ENCODE measurements around the gene SLC49A4.

GRCh38 chr3:122777563-122777962 lies 17.3 kb upstream of the SLC49A4 start:
- no peak for TF ChIP-seq POLR2A (IDR thresholded peaks at IDR 0.05)
- TF ChIP-seq, protein P1, sequence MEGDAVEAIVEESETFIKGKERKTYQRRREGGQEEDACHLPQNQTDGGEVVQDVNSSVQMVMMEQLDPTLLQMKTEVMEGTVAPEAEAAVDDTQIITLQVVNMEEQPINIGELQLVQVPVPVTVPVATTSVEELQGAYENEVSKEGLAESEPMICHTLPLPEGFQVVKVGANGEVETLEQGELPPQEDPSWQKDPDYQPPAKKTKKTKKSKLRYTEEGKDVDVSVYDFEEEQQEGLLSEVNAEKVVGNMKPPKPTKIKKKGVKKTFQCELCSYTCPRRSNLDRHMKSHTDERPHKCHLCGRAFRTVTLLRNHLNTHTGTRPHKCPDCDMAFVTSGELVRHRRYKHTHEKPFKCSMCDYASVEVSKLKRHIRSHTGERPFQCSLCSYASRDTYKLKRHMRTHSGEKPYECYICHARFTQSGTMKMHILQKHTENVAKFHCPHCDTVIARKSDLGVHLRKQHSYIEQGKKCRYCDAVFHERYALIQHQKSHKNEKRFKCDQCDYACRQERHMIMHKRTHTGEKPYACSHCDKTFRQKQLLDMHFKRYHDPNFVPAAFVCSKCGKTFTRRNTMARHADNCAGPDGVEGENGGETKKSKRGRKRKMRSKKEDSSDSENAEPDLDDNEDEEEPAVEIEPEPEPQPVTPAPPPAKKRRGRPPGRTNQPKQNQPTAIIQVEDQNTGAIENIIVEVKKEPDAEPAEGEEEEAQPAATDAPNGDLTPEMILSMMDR (IDR thresholded peaks at IDR 0.05) = no peak
- TF ChIP-seq POLR2AphosphoS5 (IDR thresholded peaks at IDR 0.05; ENCODE audit: insufficient read depth in 1 of 2, low read depth in 1 of 2) = no peak
